ENCODE results near the gene GNAI2.

GRCh38 chr3:50187750-50188149, 48.3 kb upstream of the GNAI2 start:
- TF ChIP-seq CEBPB (IDR thresholded peaks at IDR 0.05): no peak
- no peak for TF ChIP-seq EP300 (IDR thresholded peaks at IDR 0.05; ENCODE audit: borderline replicate concordance)
- TF ChIP-seq RAD21 (IDR thresholded peaks at IDR 0.05; ENCODE audit: low read depth): no peak
- TF ChIP-seq, protein P1, sequence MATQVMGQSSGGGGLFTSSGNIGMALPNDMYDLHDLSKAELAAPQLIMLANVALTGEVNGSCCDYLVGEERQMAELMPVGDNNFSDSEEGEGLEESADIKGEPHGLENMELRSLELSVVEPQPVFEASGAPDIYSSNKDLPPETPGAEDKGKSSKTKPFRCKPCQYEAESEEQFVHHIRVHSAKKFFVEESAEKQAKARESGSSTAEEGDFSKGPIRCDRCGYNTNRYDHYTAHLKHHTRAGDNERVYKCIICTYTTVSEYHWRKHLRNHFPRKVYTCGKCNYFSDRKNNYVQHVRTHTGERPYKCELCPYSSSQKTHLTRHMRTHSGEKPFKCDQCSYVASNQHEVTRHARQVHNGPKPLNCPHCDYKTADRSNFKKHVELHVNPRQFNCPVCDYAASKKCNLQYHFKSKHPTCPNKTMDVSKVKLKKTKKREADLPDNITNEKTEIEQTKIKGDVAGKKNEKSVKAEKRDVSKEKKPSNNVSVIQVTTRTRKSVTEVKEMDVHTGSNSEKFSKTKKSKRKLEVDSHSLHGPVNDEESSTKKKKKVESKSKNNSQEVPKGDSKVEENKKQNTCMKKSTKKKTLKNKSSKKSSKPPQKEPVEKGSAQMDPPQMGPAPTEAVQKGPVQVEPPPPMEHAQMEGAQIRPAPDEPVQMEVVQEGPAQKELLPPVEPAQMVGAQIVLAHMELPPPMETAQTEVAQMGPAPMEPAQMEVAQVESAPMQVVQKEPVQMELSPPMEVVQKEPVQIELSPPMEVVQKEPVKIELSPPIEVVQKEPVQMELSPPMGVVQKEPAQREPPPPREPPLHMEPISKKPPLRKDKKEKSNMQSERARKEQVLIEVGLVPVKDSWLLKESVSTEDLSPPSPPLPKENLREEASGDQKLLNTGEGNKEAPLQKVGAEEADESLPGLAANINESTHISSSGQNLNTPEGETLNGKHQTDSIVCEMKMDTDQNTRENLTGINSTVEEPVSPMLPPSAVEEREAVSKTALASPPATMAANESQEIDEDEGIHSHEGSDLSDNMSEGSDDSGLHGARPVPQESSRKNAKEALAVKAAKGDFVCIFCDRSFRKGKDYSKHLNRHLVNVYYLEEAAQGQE (IDR thresholded peaks at IDR 0.05; ENCODE audit: low read depth): no peak
- no peak for TF ChIP-seq TEAD4 (IDR thresholded peaks at IDR 0.05)
- no peak for TF ChIP-seq EGR1 (IDR thresholded peaks at IDR 0.05)
- TF ChIP-seq, protein P2, sequence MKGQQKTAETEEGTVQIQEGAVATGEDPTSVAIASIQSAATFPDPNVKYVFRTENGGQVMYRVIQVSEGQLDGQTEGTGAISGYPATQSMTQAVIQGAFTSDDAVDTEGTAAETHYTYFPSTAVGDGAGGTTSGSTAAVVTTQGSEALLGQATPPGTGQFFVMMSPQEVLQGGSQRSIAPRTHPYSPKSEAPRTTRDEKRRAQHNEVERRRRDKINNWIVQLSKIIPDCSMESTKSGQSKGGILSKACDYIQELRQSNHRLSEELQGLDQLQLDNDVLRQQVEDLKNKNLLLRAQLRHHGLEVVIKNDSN (IDR thresholded peaks at IDR 0.05): no peak
- no peak for TF ChIP-seq NFIC (IDR thresholded peaks at IDR 0.05)
